NCI-H748 (cell line): ENCODE results near the gene STT3B.

ENCODE experiments used
- DNase-seq: peaks from one replicate; lab custom pipeline; 2025; ENCODE audit not compliant: unreplicated experiment; lab: John Stamatoyannopoulos, UW

STT3B gene

DNA sequence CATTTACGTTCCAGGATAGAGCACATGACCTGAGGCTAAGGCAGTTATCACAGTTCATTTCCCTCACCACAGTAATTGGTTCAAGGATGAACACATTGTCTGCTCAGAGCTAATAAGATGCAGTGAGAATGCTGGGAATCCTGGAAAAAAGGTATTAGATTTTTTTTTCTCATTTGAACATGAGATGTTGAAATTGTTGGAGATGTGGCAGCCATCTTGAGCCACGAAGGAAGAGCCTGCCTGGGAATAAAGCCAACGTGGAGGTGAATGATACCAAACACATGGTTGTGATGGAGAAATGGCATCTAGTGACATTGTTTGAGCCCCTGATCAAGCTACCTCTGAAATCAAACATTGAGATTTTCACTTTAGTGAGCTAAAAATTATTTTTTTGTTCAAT, 16.0 kb upstream of the STT3B start:
- DNase-seq = no peak

DNA sequence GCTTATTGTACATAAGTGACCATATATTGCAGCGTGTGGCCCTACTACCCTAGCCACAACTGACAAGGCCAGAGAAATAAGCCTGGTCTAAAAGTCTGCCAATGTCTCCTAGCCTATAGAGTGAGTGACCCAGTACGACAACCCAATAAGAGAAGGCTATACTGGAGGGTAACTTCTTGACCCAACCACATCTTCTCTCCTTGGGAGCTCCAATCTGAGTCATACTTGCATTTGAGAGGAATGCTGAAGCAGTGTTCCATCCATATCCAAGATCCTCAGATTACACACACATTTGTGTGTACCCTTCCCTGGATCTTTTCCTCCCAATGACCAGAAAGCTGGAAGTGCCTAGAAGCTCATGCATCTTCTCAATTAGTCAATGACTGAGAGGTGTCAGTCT, 11.3 kb upstream of the STT3B start:
- DNase-seq = no peak

DNA sequence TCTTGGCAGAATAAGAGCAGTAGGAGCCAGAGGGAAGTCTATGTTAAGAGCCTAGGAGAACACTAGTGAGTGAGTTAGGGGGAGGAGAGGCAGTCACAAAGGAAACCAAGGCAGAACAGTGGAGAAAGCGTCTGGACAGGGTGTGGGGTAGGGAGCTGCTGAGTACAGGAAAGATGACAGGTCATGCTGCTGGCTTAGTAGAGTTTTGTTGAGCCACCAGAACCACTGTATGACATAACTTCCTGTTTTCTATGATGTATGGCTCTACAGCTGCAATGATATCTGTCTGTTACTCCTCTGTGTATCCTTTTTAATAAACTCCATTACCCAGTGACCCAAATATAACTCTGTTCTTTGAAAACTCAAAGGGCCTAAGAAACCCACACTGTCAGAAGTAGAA, 10.6 kb upstream of the STT3B start:
- DNase-seq = no peak

DNA sequence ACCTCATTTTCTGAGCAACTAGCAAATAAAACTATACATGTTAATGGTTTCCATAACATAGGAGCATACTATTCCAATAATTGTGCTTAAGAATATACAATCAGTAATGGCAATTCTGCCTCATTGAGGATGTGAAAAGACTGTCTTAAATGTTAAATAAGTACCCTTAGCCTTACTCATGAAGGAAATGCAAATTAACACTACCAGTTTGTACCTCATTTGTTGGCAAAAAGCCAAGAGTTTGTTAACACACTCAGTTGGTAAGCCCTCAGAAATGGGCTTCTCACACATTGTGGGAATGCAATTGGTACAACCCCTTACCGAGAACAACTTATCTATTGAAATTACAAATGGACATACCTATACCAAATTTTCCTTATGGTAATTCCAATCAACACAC, 9.2 kb upstream of the STT3B start:
- peak; percentile 76 for DNase-seq

DNA sequence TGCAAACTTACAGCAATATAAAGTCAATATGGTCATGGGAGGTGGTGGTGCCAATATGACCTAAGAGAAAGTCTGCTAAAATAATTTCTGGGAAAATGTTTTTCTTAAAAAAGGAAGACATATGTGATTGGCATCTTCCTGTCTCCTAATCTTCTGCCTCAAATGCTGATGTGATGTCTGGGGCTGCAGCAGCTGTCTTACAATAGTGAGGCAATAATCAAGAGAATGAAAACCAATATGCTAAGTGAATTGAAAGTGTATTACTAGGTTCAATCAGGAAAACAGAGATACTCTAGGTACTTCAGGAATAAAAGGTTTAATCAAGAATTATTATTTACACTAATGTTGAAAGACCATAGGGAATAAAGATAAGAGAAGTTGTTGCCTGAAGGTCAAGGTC, 7.2 kb upstream of the STT3B start:
- DNase-seq = no peak

DNA sequence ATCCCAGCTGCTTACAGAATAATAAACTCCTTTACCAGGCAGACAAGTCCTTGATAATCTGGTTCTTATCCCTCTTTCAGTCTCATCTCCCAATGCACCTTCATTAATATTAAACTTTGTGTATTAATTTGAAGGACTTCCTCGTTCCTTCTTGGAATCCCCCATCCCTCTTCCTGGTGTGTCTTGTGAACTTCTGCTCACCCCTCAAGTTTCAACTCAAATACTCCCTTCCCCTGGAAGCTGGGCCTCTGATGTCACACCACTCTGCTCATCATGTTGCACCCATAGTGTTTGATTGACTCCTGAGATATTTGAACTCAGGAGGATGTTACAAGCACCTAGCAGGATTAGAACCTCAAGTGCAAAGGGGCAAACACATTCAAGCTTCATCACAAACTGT, 3.3 kb upstream of the STT3B start:
- no peak for DNase-seq

DNA sequence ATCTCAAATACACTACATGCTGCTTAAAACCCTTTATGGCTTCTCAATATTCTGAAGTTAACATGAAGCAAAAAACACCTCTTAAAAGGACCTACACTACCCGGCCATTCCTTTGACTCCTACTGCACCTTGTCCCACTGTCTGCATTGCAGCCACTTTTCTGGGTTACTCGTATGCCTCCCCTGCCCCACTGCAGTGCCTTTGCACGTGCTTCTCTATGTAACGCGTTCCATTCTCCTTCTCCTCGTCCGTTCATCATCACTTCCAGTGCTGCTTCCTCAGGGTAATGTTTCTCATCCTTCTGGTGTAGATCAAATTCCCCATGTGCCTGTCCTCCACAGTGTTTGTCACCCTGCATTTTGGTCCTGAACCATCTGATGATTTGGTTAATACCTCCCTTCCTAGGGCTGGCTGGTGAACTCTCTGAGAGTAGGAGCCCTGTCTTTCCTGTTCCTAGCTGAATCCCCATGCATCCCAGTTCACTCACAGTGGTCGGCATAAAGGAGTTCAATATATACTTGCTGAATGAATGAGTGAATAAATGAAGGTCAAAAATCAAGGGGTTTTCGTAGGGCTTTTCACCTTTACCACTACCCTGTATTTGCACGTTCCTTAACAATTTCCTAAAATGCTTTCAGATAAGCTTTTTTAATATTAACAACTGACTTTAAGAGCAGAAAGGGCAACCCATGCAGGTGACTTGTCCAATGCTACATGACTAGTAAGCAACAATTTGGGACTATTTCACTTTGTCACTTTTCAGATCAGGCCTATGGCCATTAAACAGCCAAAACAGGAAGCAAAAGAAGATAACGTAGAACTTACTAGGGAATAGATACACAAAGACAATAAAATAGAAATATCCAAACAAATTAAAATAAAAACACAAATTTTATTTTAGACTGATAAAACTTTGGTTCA, 2.4 kb upstream of the STT3B start:
- no peak for DNase-seq

DNA sequence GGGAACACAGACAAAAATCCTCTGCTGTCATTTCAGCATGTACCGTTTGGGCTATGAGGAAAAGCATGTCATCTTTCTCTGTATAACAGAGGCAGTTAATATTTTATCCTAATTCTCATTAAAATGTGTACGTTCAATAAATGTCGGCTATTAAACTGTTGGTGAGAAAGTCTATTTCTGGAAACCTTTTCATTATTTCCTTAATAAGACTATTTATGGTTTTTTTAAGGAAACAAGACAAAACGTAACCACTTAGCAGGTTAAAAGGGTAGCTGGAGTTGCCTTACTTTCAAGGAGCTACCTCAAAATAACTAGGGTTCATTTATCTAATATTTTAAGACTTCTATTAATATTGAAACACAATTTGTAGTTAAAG, 1.8 kb upstream of the STT3B start:
- DNase-seq = no peak

DNA sequence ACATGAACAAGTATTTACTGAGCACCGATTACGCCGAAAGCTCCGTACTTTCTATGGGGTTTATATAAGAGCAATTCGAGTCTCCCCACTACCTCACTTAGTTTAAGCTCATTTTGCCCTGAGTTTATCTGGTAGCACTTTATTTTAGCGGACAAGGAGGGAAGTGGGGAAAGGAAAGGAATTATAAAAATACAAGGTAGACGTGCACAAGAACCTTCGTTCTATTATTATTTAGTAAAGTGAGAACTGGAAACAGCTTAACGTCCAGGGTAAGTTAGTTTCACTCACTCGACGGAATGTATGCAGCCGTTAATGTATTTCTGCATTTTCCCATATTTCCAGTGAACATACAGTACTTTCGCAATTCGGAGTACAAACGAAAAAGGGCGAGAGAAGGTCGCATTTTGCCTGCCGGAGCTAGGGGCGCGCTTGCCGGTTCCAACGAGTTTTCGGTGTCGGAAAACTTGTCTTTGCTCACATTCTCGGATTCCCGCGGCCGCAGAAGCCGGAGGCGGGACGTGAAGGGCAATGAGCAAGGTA, 1.2 kb upstream of the STT3B start:
- DNase-seq = peak; percentile 40

DNA sequence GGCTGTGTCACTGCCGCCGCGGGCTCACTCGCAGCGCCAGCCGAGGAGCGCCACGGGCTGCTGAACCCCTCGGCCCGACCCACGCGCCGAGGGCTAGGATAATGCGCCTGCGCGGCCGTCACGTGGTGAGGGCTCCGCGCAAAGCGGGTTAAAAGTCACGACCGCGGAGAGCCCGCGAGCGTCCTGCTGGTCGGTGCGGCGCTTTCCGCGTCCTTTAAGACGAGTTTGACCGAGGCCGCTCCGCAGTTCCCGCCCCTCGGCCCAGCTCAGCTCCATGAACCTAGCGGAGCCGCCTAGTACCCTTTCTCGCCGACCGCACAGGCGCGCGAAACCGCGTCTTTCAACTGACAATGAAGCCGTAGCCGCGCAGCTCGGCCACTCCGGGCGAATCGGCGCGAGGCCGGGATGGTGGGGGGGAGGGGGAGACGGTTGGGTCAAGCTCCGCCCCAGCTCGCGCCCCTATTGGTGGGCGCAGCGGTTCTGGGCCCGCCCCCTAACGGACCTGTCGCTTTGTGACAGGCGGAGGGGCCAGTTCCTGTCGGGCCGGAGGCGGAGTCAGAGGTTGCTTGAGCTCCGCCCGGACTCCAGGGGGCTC, 636 bp upstream of the STT3B start:
- DNase-seq = peak; percentile 97

DNA sequence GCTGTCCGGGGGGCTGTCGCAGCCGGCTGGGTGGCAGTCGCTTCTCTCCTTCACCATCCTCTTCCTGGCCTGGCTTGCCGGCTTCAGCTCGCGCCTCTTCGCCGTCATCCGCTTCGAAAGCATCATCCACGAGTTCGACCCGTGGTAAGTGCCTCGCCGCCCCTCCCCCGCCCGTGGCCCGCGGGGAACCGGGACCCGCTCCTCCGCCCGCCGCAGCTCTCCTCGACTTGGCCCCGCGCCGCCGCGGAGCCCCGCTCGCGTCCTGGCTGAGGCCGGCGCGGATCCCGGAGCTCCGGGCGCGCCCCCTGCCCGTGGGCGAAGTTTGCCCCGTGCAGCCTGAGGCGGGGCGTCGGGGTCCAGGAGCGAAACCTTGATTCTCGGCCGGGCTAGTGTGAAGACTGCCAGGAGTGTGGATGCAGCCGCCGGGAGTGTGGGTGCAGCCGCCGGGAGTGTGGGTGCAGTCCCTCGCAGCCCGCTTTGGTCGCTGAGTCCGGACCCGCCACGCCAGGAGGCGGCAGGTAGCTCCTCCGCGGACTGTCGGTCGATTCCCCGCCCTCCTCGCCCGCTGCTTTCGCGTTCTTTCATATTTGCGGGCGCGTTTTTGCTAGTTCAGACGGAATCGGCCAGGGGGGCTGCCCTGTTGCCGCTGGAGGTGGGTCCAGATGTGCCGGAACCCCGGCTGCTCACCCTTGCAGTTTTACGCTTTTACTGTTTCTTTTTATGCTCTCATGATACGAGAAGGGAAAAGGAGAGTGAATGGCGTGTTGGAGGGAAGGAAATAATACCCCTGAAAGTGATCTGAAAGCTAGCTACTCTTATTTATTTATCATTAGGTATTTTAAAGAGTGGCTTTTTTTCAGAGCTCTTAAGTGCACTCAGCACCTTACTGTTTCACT, 692 bp downstream of the STT3B start:
- peak; percentile 62 for DNase-seq

DNA sequence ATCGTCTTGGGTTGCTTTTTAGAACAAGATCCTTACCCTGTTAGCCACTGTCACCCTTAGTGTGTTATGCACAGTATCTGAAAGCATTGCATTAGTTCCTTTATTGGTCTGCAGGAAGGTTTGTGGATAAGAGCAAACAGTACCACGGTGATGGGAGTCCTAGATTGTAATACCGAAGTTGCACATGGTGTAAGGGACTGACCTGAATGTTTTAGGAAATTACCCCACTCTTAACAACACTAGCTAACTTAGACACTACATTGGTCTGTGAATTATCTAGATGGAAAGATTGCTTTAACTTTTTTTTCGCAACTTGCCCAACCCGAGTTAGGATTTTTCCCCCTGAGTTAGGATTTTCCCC, 1.3 kb downstream of the STT3B start:
- peak; percentile 36 for DNase-seq

DNA sequence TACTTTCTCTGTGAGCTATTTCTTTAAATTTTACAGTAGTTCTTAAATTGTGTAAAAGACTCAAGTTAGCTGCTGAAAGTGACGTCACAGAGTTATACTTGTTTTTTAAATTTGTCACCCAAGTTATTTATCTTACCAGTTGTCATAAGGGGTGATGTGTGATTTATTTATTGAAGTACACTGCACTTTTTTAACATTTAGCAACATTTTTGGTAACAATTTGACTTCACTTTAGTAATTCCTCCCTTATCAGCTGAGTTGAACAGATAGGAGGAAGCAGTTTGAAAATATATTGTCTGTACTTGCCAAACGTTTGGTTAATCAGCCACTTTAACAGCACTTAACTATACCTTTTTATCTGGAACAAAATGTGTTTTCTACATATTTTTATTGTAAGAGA, 3.8 kb downstream of the STT3B start:
- DNase-seq = no peak

DNA sequence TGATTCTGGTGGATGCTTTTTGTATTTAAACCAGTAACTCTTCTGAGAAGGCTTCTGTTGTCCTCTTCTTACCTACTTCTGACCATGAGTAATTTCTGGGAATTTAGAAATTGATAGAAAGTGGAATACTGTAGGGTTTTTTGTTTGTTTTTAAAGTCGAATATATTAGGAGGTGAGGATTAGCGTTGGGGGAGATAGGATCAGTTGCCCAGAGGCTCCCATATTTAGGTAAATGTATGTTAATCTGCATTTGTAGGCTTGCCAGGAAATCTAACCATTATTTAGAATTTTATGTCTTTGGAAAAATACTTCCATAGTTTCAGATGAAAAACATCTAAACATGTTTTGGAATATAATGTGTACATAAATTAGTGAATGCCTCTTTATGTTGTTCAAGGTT, 6.1 kb downstream of the STT3B start:
- no peak for DNase-seq

DNA sequence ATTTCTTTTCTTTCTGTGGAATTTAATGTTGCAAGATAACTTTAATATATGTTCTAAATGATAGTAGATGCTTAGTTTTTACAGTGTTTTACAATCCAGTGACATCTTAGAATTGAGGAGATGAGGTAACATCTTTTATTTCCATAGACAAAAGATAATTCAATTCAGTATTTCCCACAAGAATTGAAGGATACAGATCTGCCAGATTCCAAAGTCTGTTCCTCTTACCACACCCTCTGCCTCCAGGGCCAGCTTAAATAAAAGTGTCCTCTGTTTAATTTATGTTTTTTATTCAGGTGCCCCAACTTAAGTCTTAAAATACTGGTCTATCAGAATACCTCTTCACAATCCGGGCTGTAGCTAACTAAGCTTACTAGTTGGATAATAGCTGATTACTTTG, 6.5 kb downstream of the STT3B start:
- no peak for DNase-seq

DNA sequence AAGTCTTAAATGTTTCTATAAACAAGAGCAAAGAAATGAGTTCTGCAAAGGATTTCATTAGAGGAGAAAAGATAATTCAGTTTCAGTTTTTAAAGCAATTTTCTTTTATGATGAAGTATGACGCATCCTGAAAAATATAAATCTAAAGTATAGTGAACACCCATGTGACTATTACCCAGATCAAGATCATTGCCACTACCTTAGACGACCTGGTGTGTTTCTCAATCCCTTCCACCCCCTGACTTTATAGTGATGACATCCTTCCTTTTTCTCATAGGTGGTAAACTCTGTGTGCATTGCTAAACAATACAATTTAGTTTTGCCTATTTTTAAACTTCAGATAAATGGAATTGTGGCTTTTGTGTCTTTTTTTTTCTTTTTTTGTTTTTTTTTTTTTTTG, 8.4 kb downstream of the STT3B start:
- DNase-seq = no peak

DNA sequence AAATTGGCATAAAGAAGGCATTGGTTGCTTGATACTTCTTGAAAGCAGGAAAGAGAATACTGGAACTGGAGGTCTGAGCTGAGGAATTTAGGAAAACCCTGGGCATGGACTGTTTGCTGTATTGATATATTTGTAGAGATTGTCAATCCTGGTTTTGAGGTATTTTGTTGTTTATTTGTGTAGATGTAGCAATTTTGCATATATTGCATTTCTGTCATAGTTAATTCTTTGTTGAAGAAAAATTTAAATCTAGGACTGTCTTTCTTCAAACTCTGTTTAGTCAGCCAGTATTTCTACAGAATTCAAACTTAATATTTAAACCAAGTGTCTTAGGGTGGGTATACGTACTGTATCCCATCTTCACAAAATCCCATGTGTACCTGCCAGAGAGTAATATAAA, 9.5 kb downstream of the STT3B start:
- DNase-seq = no peak

DNA sequence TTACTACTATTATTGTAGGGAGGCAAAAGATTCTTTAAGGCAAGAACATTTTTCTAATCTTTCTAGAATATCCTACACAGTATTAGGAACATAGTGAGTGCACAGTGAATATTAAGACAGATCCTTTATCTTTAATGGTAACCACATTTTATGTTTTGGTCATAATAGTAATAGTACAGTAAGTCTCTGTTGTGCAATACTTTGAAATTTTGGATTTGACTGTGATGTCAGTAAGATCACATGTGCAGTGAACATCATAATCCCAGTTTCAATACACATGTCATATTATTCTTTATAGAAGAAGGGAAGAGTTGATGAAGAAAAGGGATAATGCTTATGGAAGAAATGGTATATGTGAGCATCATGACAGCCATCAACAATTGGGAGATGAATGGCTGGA, 10.7 kb downstream of the STT3B start:
- no peak for DNase-seq

DNA sequence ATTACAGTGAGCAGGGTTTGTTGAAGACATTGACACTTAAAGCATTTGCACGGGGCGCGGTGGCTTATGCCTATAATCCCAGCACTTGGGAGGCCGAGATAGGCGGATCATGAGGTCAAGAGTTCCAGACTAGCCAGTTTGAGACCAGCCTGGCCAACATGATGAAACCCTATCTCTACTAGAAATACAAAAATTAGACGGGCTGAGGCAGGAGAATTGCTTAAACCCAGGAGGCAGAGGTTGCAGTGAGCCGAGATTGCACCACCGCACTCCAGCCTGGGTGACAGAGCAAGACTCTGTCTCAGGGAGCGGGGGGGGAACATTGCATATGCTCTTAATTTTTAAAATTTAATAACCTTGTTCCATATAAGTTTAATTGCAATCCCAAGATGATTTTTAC, 11.9 kb downstream of the STT3B start:
- no peak for DNase-seq

DNA sequence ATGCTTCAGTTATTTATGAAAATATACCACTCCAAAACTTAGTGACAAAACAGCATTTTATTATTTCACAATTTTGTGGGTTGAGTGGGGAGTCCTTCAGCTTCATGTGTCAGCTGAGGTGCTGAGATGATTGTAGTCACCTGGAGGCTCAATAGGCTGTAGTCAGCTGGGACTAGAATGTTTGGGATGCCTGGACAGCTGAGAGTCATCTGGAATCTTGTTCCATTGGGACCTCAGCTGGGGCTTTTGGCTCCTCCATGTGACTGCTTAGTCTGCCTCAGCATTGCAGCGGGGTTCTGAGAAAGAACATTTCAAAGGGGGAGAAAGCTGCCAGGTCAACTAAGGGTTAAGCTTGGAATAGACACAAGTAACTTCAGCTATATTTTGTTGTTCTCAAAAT, 13.4 kb downstream of the STT3B start:
- no peak for DNase-seq

DNA sequence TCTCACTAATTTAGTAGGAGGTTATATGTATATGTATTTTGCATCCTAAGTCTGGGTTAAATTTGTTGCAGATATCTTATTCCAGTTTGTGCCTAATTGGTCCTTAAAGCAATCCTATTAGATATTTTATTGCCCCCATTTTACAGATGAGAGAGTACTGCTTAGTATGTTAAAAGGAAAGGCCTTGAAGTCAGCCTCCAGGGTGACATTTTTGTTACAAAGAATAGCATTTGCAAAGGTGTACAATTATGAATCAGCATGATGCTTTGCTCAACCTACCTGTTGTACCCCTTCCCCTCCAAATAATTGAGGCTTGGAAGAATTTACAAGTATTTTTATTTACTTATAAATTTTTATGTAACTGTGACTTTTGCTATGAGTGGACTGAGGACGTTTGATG, 14.0 kb downstream of the STT3B start:
- no peak for DNase-seq
